GM12878 (cell line): ENCODE measurements around the gene HNRNPAB.

Source experiments
- EGR1 ChIP-seq, 2 experiments: IDR thresholded peaks; 1 replicate in 1 of 2; 2 replicates in 1 of 2; pipeline ENCODE4 v1.6.1; 2011 to 2012; ENCODE audit warnings: low read depth in 2 of 2, low read length in 2 of 2, borderline replicate concordance in 1 of 2, mild to moderate bottlenecking in 1 of 2, moderate library complexity in 1 of 2
- EZH2 ChIP-seq: IDR thresholded peaks from 2 replicates; pipeline ENCODE4 v1.6.1; 2012; ENCODE audit warnings: low read depth, mild to moderate bottlenecking, control low read depth, inconsistent platforms, low read length, borderline replicate concordance; ENCODE audit not compliant: control insufficient read depth
- NFYB ChIP-seq: IDR thresholded peaks from 2 replicates; pipeline ENCODE4 v1.6.1; 2011; ENCODE audit warnings: low read depth, mild to moderate bottlenecking, low read length, improper control_type of control experiment, moderate library complexity; ENCODE audit not compliant: insufficient read depth
- PAX8 ChIP-seq: fragments of 450-650 bp; IDR thresholded peaks from 2 replicates; pipeline ENCODE4 v1.6.1; 2017; ENCODE audit warnings: mild to moderate bottlenecking, moderate library complexity
- POLR2A ChIP-seq: IDR thresholded peaks from 2 replicates; pipeline ENCODE4 v1.6.1; 2011; ENCODE audit warnings: low read depth, mild to moderate bottlenecking, low read length
- RELA ChIP-seq: fragments of 450-650 bp; IDR thresholded peaks from 2 replicates; pipeline ENCODE4 v1.8.0; 2014; ENCODE audit warnings: borderline replicate concordance; ENCODE audit not compliant: partially characterized antibody
- SIN3A ChIP-seq: IDR thresholded peaks from 2 replicates; pipeline ENCODE4 v1.6.1; 2012; ENCODE audit warnings: low read depth, low read length, improper control_type of control experiment
- TF ChIP-seq, protein P1 (sequence below): fragments of 450-650 bp; IDR thresholded peaks from 2 replicates; pipeline ENCODE4 v1.6.1; 2016; ENCODE audit warnings: mild to moderate bottlenecking, moderate library complexity, borderline replicate concordance
- TF ChIP-seq, protein P2 (sequence below), 3 experiments: IDR thresholded peaks in 2 of 3; conservative IDR thresholded peaks in 1 of 3; 2 replicates each; pipeline ENCODE4 v1.5.1; 2011; ENCODE audit warnings: low read depth in 3 of 3, low read length in 3 of 3, mild to moderate bottlenecking in 3 of 3, control low read depth in 2 of 3, moderate library complexity in 2 of 3, inconsistent platforms in 1 of 3, mixed read lengths in 1 of 3; ENCODE audit not compliant: control insufficient read depth in 2 of 3, insufficient read depth in 1 of 3; ENCODE audit errors: extremely low read depth in 1 of 3

DNA sequence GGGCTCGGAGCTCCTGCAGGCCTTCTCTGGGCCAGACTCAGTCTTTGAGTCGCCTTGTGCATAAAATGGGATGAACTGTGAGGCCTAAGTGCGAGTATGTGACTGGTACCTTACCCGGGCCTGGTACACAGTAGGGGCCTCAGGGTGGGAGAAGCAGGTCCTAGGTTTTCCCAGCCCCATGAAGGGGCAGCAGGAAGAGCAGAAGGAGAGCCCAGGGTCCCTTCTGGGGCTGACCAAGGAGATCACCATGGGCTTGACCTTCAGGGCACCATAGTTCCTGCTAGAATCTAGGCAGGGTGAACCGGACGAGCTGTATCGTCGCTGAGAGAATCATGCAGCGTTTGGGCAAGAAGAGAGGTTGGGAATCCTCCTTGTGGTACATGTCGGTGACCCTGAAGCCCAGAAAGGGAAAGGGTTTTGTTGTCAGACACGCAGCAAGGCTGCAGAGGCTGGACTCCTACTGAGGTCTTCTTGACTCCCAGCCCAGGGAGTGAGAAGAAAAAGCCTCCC lies 28.6 kb downstream of the HNRNPAB start:
- TF ChIP-seq NFYB = no peak
- TF ChIP-seq RELA = no peak
- no peak for TF ChIP-seq PAX8
- TF ChIP-seq EZH2 = no peak
- TF ChIP-seq, protein P1, sequence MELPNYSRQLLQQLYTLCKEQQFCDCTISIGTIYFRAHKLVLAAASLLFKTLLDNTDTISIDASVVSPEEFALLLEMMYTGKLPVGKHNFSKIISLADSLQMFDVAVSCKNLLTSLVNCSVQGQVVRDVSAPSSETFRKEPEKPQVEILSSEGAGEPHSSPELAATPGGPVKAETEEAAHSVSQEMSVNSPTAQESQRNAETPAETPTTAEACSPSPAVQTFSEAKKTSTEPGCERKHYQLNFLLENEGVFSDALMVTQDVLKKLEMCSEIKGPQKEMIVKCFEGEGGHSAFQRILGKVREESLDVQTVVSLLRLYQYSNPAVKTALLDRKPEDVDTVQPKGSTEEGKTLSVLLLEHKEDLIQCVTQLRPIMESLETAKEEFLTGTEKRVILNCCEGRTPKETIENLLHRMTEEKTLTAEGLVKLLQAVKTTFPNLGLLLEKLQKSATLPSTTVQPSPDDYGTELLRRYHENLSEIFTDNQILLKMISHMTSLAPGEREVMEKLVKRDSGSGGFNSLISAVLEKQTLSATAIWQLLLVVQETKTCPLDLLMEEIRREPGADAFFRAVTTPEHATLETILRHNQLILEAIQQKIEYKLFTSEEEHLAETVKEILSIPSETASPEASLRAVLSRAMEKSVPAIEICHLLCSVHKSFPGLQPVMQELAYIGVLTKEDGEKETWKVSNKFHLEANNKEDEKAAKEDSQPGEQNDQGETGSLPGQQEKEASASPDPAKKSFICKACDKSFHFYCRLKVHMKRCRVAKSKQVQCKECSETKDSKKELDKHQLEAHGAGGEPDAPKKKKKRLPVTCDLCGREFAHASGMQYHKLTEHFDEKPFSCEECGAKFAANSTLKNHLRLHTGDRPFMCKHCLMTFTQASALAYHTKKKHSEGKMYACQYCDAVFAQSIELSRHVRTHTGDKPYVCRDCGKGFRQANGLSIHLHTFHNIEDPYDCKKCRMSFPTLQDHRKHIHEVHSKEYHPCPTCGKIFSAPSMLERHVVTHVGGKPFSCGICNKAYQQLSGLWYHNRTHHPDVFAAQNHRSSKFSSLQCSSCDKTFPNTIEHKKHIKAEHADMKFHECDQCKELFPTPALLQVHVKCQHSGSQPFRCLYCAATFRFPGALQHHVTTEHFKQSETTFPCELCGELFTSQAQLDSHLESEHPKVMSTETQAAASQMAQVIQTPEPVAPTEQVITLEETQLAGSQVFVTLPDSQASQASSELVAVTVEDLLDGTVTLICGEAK = no peak
- TF ChIP-seq, protein P2, sequence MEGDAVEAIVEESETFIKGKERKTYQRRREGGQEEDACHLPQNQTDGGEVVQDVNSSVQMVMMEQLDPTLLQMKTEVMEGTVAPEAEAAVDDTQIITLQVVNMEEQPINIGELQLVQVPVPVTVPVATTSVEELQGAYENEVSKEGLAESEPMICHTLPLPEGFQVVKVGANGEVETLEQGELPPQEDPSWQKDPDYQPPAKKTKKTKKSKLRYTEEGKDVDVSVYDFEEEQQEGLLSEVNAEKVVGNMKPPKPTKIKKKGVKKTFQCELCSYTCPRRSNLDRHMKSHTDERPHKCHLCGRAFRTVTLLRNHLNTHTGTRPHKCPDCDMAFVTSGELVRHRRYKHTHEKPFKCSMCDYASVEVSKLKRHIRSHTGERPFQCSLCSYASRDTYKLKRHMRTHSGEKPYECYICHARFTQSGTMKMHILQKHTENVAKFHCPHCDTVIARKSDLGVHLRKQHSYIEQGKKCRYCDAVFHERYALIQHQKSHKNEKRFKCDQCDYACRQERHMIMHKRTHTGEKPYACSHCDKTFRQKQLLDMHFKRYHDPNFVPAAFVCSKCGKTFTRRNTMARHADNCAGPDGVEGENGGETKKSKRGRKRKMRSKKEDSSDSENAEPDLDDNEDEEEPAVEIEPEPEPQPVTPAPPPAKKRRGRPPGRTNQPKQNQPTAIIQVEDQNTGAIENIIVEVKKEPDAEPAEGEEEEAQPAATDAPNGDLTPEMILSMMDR (IDR thresholded peaks at IDR 0.05 in 2 of 3, conservative IDR thresholded peaks at IDR 0.05 in 1 of 3; ENCODE audit: control insufficient read depth in 2 of 3, extremely low read depth in 1 of 3, insufficient read depth in 1 of 3, low read depth in 3 of 3, low read length in 3 of 3) = no peak
- no peak for TF ChIP-seq POLR2A
- no peak for TF ChIP-seq EGR1 (IDR thresholded peaks at IDR 0.05; ENCODE audit: borderline replicate concordance in 1 of 2, low read depth in 2 of 2, low read length in 2 of 2)
- TF ChIP-seq SIN3A = no peak
